ENCODE measurements around the gene PCSK6.

Gene PCSK6

GRCh38 chr15:101522621-101523559 lies 33.4 kb upstream of the PCSK6 start:
- no peak for DNase-seq

GRCh38 chr15:101522091-101522490 lies 32.6 kb upstream of the PCSK6 start:
- DNase-seq: no peak

- DNase-seq: no peak
Observed at GRCh38 chr15:101521591-101521990, 32.1 kb upstream of the PCSK6 start.

GRCh38 chr15:101521069-101521468 lies 31.6 kb upstream of the PCSK6 start:
- DNase-seq: no peak

GRCh38 chr15:101520395-101520794 lies 30.9 kb upstream of the PCSK6 start:
- DNase-seq: no peak

GRCh38 chr15:101517504-101517903 lies 28.0 kb upstream of the PCSK6 start:
- no peak for DNase-seq

GRCh38 chr15:101514318-101514717 lies 24.8 kb upstream of the PCSK6 start:
- DNase-seq: no peak

- no peak for DNase-seq
Observed at GRCh38 chr15:101511717-101512116, 22.2 kb upstream of the PCSK6 start.

- no peak for DNase-seq
Observed at GRCh38 chr15:101510212-101511197, 21.0 kb upstream of the PCSK6 start.

- no peak for DNase-seq
Observed at GRCh38 chr15:101509279-101509678, 19.8 kb upstream of the PCSK6 start.

- DNase-seq: no peak
Observed at GRCh38 chr15:101506491-101506890, 17.0 kb upstream of the PCSK6 start.

GRCh38 chr15:101505610-101506337 lies 16.3 kb upstream of the PCSK6 start:
- no peak for DNase-seq

- no peak for DNase-seq
Observed at GRCh38 chr15:101504866-101505609, 15.5 kb upstream of the PCSK6 start.

- DNase-seq: no peak
Observed at GRCh38 chr15:101504373-101504772, 14.9 kb upstream of the PCSK6 start.

GRCh38 chr15:101503296-101503599 lies 13.7 kb upstream of the PCSK6 start:
- no peak for DNase-seq

GRCh38 chr15:101502572-101503295 lies 13.2 kb upstream of the PCSK6 start:
- no peak for DNase-seq

GRCh38 chr15:101501703-101502373 lies 12.3 kb upstream of the PCSK6 start:
- peak; percentile 33 to 46 for DNase-seq

GRCh38 chr15:101500865-101501551 lies 11.5 kb upstream of the PCSK6 start:
- no peak for DNase-seq

GRCh38 chr15:101499863-101500713 lies 10.6 kb upstream of the PCSK6 start:
- peak in 1 of 2 donors; percentile 8 for DNase-seq
